Measurements from ENCODE around the gene EPHA1.
"Not testable (repeated sequence)": the region's sequence is repeated elsewhere in the genome, so short reads cannot be mapped to it uniquely, and the experiment has no call there.

EPHA1 gene

GRCh38 chr7:143407287-143408251 lies 1.1 kb downstream of the EPHA1 start:
- Histone ChIP-seq H3K4me2 (ENCODE audit: low read length) (peak overlapping the region; percentile 3; the same call in 1 of the 2 replicates), H4K20me1 (ENCODE audit: control insufficient read depth, insufficient read depth, low read depth, low read length) (no peaks in the 10 kb centered on the region), H3K9me2 (replicated peaks; ENCODE audit: control insufficient read depth, low read length) (no peaks in the 10 kb centered on the region), H3K27me3 (ENCODE audit: control insufficient read depth, low read length) (peaks cover 53% of the 10 kb centered on the region), H3K27ac (ENCODE audit: low read depth, low read length) (no peak overlapping the region), H3K36me3 (ENCODE audit: control insufficient read depth, low read length) (no peaks in the 10 kb centered on the region), H3K9me3 (ENCODE audit: control insufficient read depth, insufficient read depth, low read length) (no peaks in the 10 kb centered on the region), H3K4me1 (ENCODE audit: control insufficient read depth, low read length) (peaks cover 21% of the 10 kb centered on the region), H3K79me2 (ENCODE audit: control insufficient read depth, low read length) (no peaks in the 10 kb centered on the region), H3K4me3 (ENCODE audit: low read length) (no peak overlapping the region), H3F3A (ENCODE audit: control insufficient read depth, insufficient read depth) (no peaks in the 10 kb centered on the region)
- no peak for TF ChIP-seq EZH2phosphoT487 (IDR thresholded peaks at IDR 0.05; ENCODE audit: borderline replicate concordance, low read length)
- TF ChIP-seq CTCF (IDR thresholded peaks at IDR 0.05; ENCODE audit: low read depth, low read length, poor library complexity, severe bottlenecking) = no peak

- Histone ChIP-seq H3F3A (ENCODE audit: control insufficient read depth, insufficient read depth) (no peaks in the 10 kb centered on the region), H4K20me1 (ENCODE audit: control insufficient read depth, insufficient read depth, low read depth, low read length) (no peaks in the 10 kb centered on the region), H3K4me3 (ENCODE audit: low read length) (no peak overlapping the region), H3K27me3 (ENCODE audit: control insufficient read depth, low read length) (peaks cover 54% of the 10 kb centered on the region), H3K4me1 (ENCODE audit: control insufficient read depth, low read length) (peaks cover 21% of the 10 kb centered on the region), H3K79me2 (ENCODE audit: control insufficient read depth, low read length) (no peaks in the 10 kb centered on the region), H3K27ac (ENCODE audit: low read depth, low read length) (no peak overlapping the region), H3K9me2 (replicated peaks; ENCODE audit: control insufficient read depth, low read length) (no peaks in the 10 kb centered on the region), H3K36me3 (ENCODE audit: control insufficient read depth, low read length) (no peaks in the 10 kb centered on the region), H3K9me3 (ENCODE audit: control insufficient read depth, insufficient read depth, low read length) (no peaks in the 10 kb centered on the region), H3K4me2 (ENCODE audit: low read length) (no peak overlapping the region)
- TF ChIP-seq CTCF (IDR thresholded peaks at IDR 0.05; ENCODE audit: low read depth, low read length, poor library complexity, severe bottlenecking) (no peak), EZH2phosphoT487 (IDR thresholded peaks at IDR 0.05; ENCODE audit: borderline replicate concordance, low read length) (no peak)
Observed at GRCh38 chr7:143406002-143406357, 2.7 kb downstream of the EPHA1 start.

- Histone ChIP-seq H3F3A (ENCODE audit: control insufficient read depth, insufficient read depth) (no peaks in the 10 kb centered on the region), H3K4me2 (ENCODE audit: low read length) (no peak overlapping the region), H3K27ac (ENCODE audit: low read depth, low read length) (no peak overlapping the region), H4K20me1 (ENCODE audit: control insufficient read depth, insufficient read depth, low read depth, low read length) (no peaks in the 10 kb centered on the region), H3K79me2 (ENCODE audit: control insufficient read depth, low read length) (no peaks in the 10 kb centered on the region), H3K27me3 (ENCODE audit: control insufficient read depth, low read length) (peaks cover 50% of the 10 kb centered on the region), H3K4me3 (ENCODE audit: low read length) (no peak overlapping the region), H3K9me2 (replicated peaks; ENCODE audit: control insufficient read depth, low read length) (no peaks in the 10 kb centered on the region), H3K9me3 (ENCODE audit: control insufficient read depth, insufficient read depth, low read length) (no peaks in the 10 kb centered on the region), H3K36me3 (ENCODE audit: control insufficient read depth, low read length) (no peaks in the 10 kb centered on the region), H3K4me1 (ENCODE audit: control insufficient read depth, low read length) (peaks cover 17% of the 10 kb centered on the region)
- TF ChIP-seq CTCF (IDR thresholded peaks at IDR 0.05; ENCODE audit: low read depth, low read length, poor library complexity, severe bottlenecking) (no peak), EZH2phosphoT487 (IDR thresholded peaks at IDR 0.05; ENCODE audit: borderline replicate concordance, low read length) (no peak)
Observed at GRCh38 chr7:143405173-143406001, 3.3 kb downstream of the EPHA1 start.

- H3F3A ChIP-seq (ENCODE audit: control insufficient read depth, insufficient read depth); H3K36me3 ChIP-seq (ENCODE audit: control insufficient read depth, low read length); H3K4me2 ChIP-seq (ENCODE audit: low read length); H3K4me3 ChIP-seq (ENCODE audit: low read length); H3K9me2 ChIP-seq (replicated peaks; ENCODE audit: control insufficient read depth, low read length); H3K9me3 ChIP-seq (ENCODE audit: control insufficient read depth, insufficient read depth, low read length); H3K27ac ChIP-seq (ENCODE audit: low read depth, low read length); H3K79me2 ChIP-seq (ENCODE audit: control insufficient read depth, low read length); H4K20me1 ChIP-seq (ENCODE audit: control insufficient read depth, insufficient read depth, low read depth, low read length); H3K4me1 ChIP-seq (ENCODE audit: control insufficient read depth, low read length): not testable (repeated sequence)
- H3K27me3 ChIP-seq (ENCODE audit: control insufficient read depth, low read length) = peaks cover 32% of the 10 kb centered on the region
Observed at GRCh38 chr7:143402233-143402632, 6.4 kb downstream of the EPHA1 start.
